ENCODE results near the gene DNASE1. TPM values are rescaled to one million over a fixed set of nuclear protein-coding genes. Genes with fewer than 3 reads are reported as not detected.
"Not testable (repeated sequence)": the region's sequence is repeated elsewhere in the genome, so short reads cannot be mapped to it uniquely, and the experiment has no call there.

Gene DNASE1
- polyA plus RNA-seq, 1 donor: 15.7 TPM

GRCh38 chr16:3641801-3642396 lies 12.6 kb upstream of the DNASE1 start:
- DNase-seq (ENCODE audit: low read depth): no peak

GRCh38 chr16:3642397-3643094 lies 11.9 kb upstream of the DNASE1 start:
- no peak for DNase-seq (ENCODE audit: low read depth)

GRCh38 chr16:3643095-3643730 lies 11.3 kb upstream of the DNASE1 start:
- DNase-seq (ENCODE audit: low read depth): no peak

GRCh38 chr16:3645108-3645503 lies 9.4 kb upstream of the DNASE1 start:
- DNase-seq (ENCODE audit: low read depth): no peak

GRCh38 chr16:3645504-3646347 lies 8.8 kb upstream of the DNASE1 start:
- DNase-seq (ENCODE audit: low read depth): no peak

- no peak for DNase-seq (ENCODE audit: low read depth)
Measured at GRCh38 chr16:3646348-3646920, 8.1 kb upstream of the DNASE1 start.

- DNase-seq (ENCODE audit: low read depth): no peak
Measured at GRCh38 chr16:3650631-3651265, 3.7 kb upstream of the DNASE1 start.

- no peak for DNase-seq (ENCODE audit: low read depth)
Measured at GRCh38 chr16:3651461-3652372, 2.8 kb upstream of the DNASE1 start.

GRCh38 chr16:3652373-3653195 lies 1.9 kb upstream of the DNASE1 start:
- DNase-seq (ENCODE audit: low read depth): no peak

GRCh38 chr16:3655030-3655395 lies 522 bp downstream of the DNASE1 start:
- DNase-seq (ENCODE audit: low read depth): no peak

GRCh38 chr16:3655396-3656159 lies 1.1 kb downstream of the DNASE1 start:
- DNase-seq (ENCODE audit: low read depth): no peak

- not testable (repeated sequence) for DNase-seq (ENCODE audit: low read depth)
Measured at GRCh38 chr16:3656160-3656490, 1.6 kb downstream of the DNASE1 start.

- DNase-seq (ENCODE audit: low read depth): no peak
Measured at GRCh38 chr16:3656491-3657468, 2.3 kb downstream of the DNASE1 start.

- no peak for DNase-seq (ENCODE audit: low read depth)
Measured at GRCh38 chr16:3659251-3659650, 4.8 kb downstream of the DNASE1 start.

GRCh38 chr16:3661311-3661710 lies 6.8 kb downstream of the DNASE1 start:
- DNase-seq (ENCODE audit: low read depth): no peak

- DNase-seq (ENCODE audit: low read depth): no peak
Measured at GRCh38 chr16:3661922-3662321, 7.4 kb downstream of the DNASE1 start.

- no peak for DNase-seq (ENCODE audit: low read depth)
Measured at GRCh38 chr16:3662601-3663000, 8.1 kb downstream of the DNASE1 start.
